Naive B cell (primary cell): ENCODE data around the gene MRPS5. TPM values are rescaled to one million over a fixed set of nuclear protein-coding genes. Genes with fewer than 3 reads are reported as not detected.

ENCODE experiments used
- ATAC-seq, 2 donors: fragments of 150-1000 bp; cut with Tn5 transposase; 2 replicates each; pipeline ENCODE4 v1.10.0; 2021; ENCODE audit warnings: low read depth in 2 of 2, mild to moderate bottlenecking in 2 of 2, moderate library complexity in 2 of 2
- DNase-seq: peaks from one replicate; pipeline ENCODE4 v3.0.0; 2022
- H3K27ac Mint-ChIP-seq, 6 donors: one replicate each; pipeline ENCODE4 v1.8.0; 2020 to 2022; ENCODE audit warnings: mild to moderate bottlenecking in 6 of 6, mixed read lengths in 6 of 6, moderate library complexity in 5 of 6, inconsistent platforms in 2 of 6
- H3K27me3 Mint-ChIP-seq, 3 donors: one replicate each; pipeline ENCODE4 v1.8.0; 2021 to 2022; ENCODE audit warnings: mixed read lengths in 3 of 3, mild to moderate bottlenecking in 1 of 3
- H3K36me3 Mint-ChIP-seq, 2 donors: one replicate each; pipeline ENCODE4 v1.8.0; 2020 to 2022; ENCODE audit warnings: mixed read lengths in 2 of 2, inconsistent platforms in 1 of 2, mild to moderate bottlenecking in 1 of 2
- H3K4me1 Mint-ChIP-seq, 3 donors: one replicate each; pipeline ENCODE4 v1.8.0; 2020 to 2022; ENCODE audit warnings: mixed read lengths in 3 of 3, inconsistent platforms in 1 of 3, mild to moderate bottlenecking in 1 of 3, moderate library complexity in 1 of 3
- H3K4me3 Mint-ChIP-seq, 8 donors: one replicate each; pipeline ENCODE4 v1.8.0; 2020 to 2022; ENCODE audit warnings: mild to moderate bottlenecking in 8 of 8, mixed read lengths in 8 of 8, moderate library complexity in 8 of 8, inconsistent platforms in 2 of 8
- H3K9me3 Mint-ChIP-seq, 7 donors: one replicate each; pipeline ENCODE4 v1.8.0; 2020 to 2022; ENCODE audit warnings: mixed read lengths in 7 of 7, mild to moderate bottlenecking in 5 of 7, inconsistent platforms in 2 of 7, moderate library complexity in 1 of 7
- polyA plus RNA-seq, 6 donors: library from polyadenylated mRNA; unstranded; fragments of 300-500 nt; fragmentation: Illumina TruSeq; gene quantifications; one replicate each; pipeline ENCODE4 v1.2.3, GENCODE V29; 2021; ENCODE audit warnings: low read depth in 6 of 6

The MRPS5 gene
- polyA plus RNA-seq, 6 donors from 2014 or later = 28.5 to 48.2 (median 35.3) TPM

GRCh38 chr2:95062242-95063085 is 59.1 kb downstream of the MRPS5 start:
- DNase-seq (no peak), ATAC-seq (no peak)
- Mint-ChIP-seq H3K27me3 (no peaks in the 10 kb centered on the region), H3K27ac (peak overlapping the region in 3 of 6 donors; percentile 7 to 71 (median 28)), H3K9me3 (no peaks in the 10 kb centered on the region), H3K4me3 (no peak overlapping the region), H3K4me1 (no peaks in the 10 kb centered on the region), H3K36me3 (no peaks in the 10 kb centered on the region)

GRCh38 chr2:95061601-95062183 is 59.9 kb downstream of the MRPS5 start:
- DNase-seq = no peak

GRCh38 chr2:95061119-95061512 is 60.5 kb downstream of the MRPS5 start:
- H3K27ac Mint-ChIP-seq = peak overlapping the region in 1 of 6 donors; percentile 77
- H3K27me3 Mint-ChIP-seq = peaks cover 0 to 2% (median 0%) of the 10 kb centered on the region in 3 donors
- H3K4me1 Mint-ChIP-seq = no peaks in the 10 kb centered on the region
- ATAC-seq = no peak
- no peak for DNase-seq
- no peak overlapping the region for H3K4me3 Mint-ChIP-seq
- H3K9me3 Mint-ChIP-seq = no peaks in the 10 kb centered on the region
- H3K36me3 Mint-ChIP-seq = no peaks in the 10 kb centered on the region

More at GRCh38 chr2:95061601-95062183, 59.9 kb downstream of the MRPS5 start:
- no peak for ATAC-seq
- no peaks in the 10 kb centered on the region for H3K9me3 Mint-ChIP-seq
- H3K27ac Mint-ChIP-seq = no peak overlapping the region
- no peaks in the 10 kb centered on the region for H3K4me1 Mint-ChIP-seq
- no peak overlapping the region for H3K4me3 Mint-ChIP-seq
- H3K36me3 Mint-ChIP-seq = no peaks in the 10 kb centered on the region
- H3K27me3 Mint-ChIP-seq = no peaks in the 10 kb centered on the region

- ATAC-seq (no peak), DNase-seq (no peak)
- H3K4me1 Mint-ChIP-seq = no peaks in the 10 kb centered on the region
- peaks cover 0 to 8% (median 0%) of the 10 kb centered on the region in 3 donors for H3K27me3 Mint-ChIP-seq
- H3K9me3 Mint-ChIP-seq = no peaks in the 10 kb centered on the region
- peak overlapping the region in 1 of 6 donors; percentile 77 for H3K27ac Mint-ChIP-seq
- no peaks in the 10 kb centered on the region for H3K36me3 Mint-ChIP-seq
- no peak overlapping the region for H3K4me3 Mint-ChIP-seq
These were observed 61.0 kb downstream of the MRPS5 start for GRCh38 chr2:95060446-95061118.

- Mint-ChIP-seq H3K4me3 (no peak overlapping the region), H3K27me3 (peaks cover 0 to 11% (median 0%) of the 10 kb centered on the region in 3 donors), H3K9me3 (no peaks in the 10 kb centered on the region), H3K27ac (no peak overlapping the region), H3K36me3 (no peaks in the 10 kb centered on the region), H3K4me1 (no peaks in the 10 kb centered on the region)
- DNase-seq = no peak
- no peak for ATAC-seq
These were observed 61.8 kb downstream of the MRPS5 start for GRCh38 chr2:95059656-95060370.

- Mint-ChIP-seq H3K27ac (peak overlapping the region in 1 of 6 donors; percentile 56), H3K4me1 (no peaks in the 10 kb centered on the region), H3K4me3 (no peak overlapping the region)
These were observed 62.5 kb downstream of the MRPS5 start for GRCh38 chr2:95058989-95059641.

GRCh38 chr2:95058466-95058988 is 63.1 kb downstream of the MRPS5 start:
- Mint-ChIP-seq H3K4me1 (peaks cover 0 to 2% (median 0%) of the 10 kb centered on the region in 3 donors), H3K27ac (no peak overlapping the region), H3K4me3 (no peak overlapping the region), H3K36me3 (no peaks in the 10 kb centered on the region), H3K27me3 (peaks cover 0 to 18% (median 4%) of the 10 kb centered on the region in 3 donors), H3K9me3 (no peaks in the 10 kb centered on the region)
- ATAC-seq (no peak), DNase-seq (no peak)

More at GRCh38 chr2:95058989-95059641, 62.5 kb downstream of the MRPS5 start:
- ATAC-seq (no peak), DNase-seq (no peak)
- H3K27me3 Mint-ChIP-seq = peaks cover 0 to 14% (median 3%) of the 10 kb centered on the region in 3 donors
- H3K36me3 Mint-ChIP-seq = no peaks in the 10 kb centered on the region
- no peaks in the 10 kb centered on the region for H3K9me3 Mint-ChIP-seq

- Mint-ChIP-seq H3K4me3 (no peak overlapping the region), H3K4me1 (peaks cover 0 to 4% (median 0%) of the 10 kb centered on the region in 3 donors), H3K27me3 (peaks cover 0 to 23% (median 4%) of the 10 kb centered on the region in 3 donors), H3K36me3 (no peaks in the 10 kb centered on the region), H3K27ac (no peak overlapping the region), H3K9me3 (no peaks in the 10 kb centered on the region)
- ATAC-seq (no peak), DNase-seq (no peak)
These were observed 63.9 kb downstream of the MRPS5 start for GRCh38 chr2:95057535-95058370.

- peaks cover 0 to 4% (median 0%) of the 10 kb centered on the region in 3 donors for H3K4me1 Mint-ChIP-seq
- H3K27ac Mint-ChIP-seq = peak overlapping the region in 1 of 6 donors; percentile 11
- H3K9me3 Mint-ChIP-seq = no peaks in the 10 kb centered on the region
- H3K36me3 Mint-ChIP-seq = no peaks in the 10 kb centered on the region
- ATAC-seq (no peak), DNase-seq (no peak)
- peaks cover 0 to 29% (median 4%) of the 10 kb centered on the region in 3 donors for H3K27me3 Mint-ChIP-seq
- peak overlapping the region in 1 of 8 donors; percentile 42 for H3K4me3 Mint-ChIP-seq
These were observed 64.8 kb downstream of the MRPS5 start for GRCh38 chr2:95056461-95057459.

GRCh38 chr2:95056044-95056443 is 65.6 kb downstream of the MRPS5 start:
- Mint-ChIP-seq H3K4me3 (no peak overlapping the region), H3K27ac (no peak overlapping the region), H3K36me3 (no peaks in the 10 kb centered on the region), H3K4me1 (peaks cover 0 to 4% (median 0%) of the 10 kb centered on the region in 3 donors), H3K9me3 (no peaks in the 10 kb centered on the region), H3K27me3 (peaks cover 1 to 34% (median 4%) of the 10 kb centered on the region in 3 donors)
- ATAC-seq (no peak), DNase-seq (no peak)

- Mint-ChIP-seq H3K36me3 (no peaks in the 10 kb centered on the region), H3K9me3 (no peaks in the 10 kb centered on the region), H3K4me1 (peaks cover 0 to 4% (median 0%) of the 10 kb centered on the region in 3 donors), H3K27me3 (peaks cover 4 to 34% (median 8%) of the 10 kb centered on the region in 3 donors), H3K4me3 (no peak overlapping the region), H3K27ac (no peak overlapping the region)
- ATAC-seq = no peak
- DNase-seq = no peak
These were observed 66.3 kb downstream of the MRPS5 start for GRCh38 chr2:95055262-95055661.
